Fibroblast of lung (primary cell): ENCODE results near the gene YAF2. TPM values are rescaled to one million over a fixed set of nuclear protein-coding genes. Genes with fewer than 3 reads are reported as not detected.

Experiments
- DNase-seq, 2 donors: peaks; one replicate each; pipeline versions ENCODE4 v3.0.0 to v3.0.0-alpha.2; 2010; ENCODE audit warnings: low read depth in 2 of 2
- H2AFZ ChIP-seq: 2 replicates; pipeline ENCODE4 v1.5.1; 2012; ENCODE audit warnings: low read length, control low read depth, inconsistent platforms
- H3K27ac ChIP-seq: 2 replicates; pipeline ENCODE4 v1.5.1; 2011; ENCODE audit warnings: low read length, control low read depth; ENCODE audit not compliant: insufficient read depth
- H3K27me3 ChIP-seq: 2 replicates; pipeline ENCODE4 v1.5.1; 2011; ENCODE audit warnings: mild to moderate bottlenecking, low read length; ENCODE audit not compliant: control insufficient read depth, insufficient read depth
- H3K36me3 ChIP-seq: 2 replicates; pipeline ENCODE4 v1.5.1; 2011; ENCODE audit warnings: low read length; ENCODE audit not compliant: control insufficient read depth, insufficient read depth
- H3K4me1 ChIP-seq: 2 replicates; pipeline ENCODE4 v1.5.1; 2011; ENCODE audit warnings: low read length; ENCODE audit not compliant: control insufficient read depth, insufficient read depth; ENCODE audit errors: extremely low read depth
- H3K4me2 ChIP-seq: 2 replicates; pipeline ENCODE4 v1.5.1; 2011; ENCODE audit warnings: low read length, control low read depth; ENCODE audit not compliant: insufficient read depth; ENCODE audit errors: extremely low read depth
- H3K4me3 ChIP-seq, 4 experiments: fragments of 200-600 bp in 1 of 4; sonication (generic) in 1 of 4; replicated peaks in 1 of 4; 2 replicates each; pipeline ENCODE4 v1.5.1; 2011 to 2016; ENCODE audit warnings: low read length in 4 of 4, low read depth in 3 of 4, mild to moderate bottlenecking in 3 of 4, control low read depth in 2 of 4, inconsistent platforms in 1 of 4, mixed read lengths in 1 of 4; ENCODE audit not compliant: insufficient read depth in 1 of 4; ENCODE audit errors: control extremely low read depth in 1 of 4
- H3K79me2 ChIP-seq: 2 replicates; pipeline ENCODE4 v1.5.1; 2012; ENCODE audit warnings: mild to moderate bottlenecking, low read length, inconsistent platforms; ENCODE audit not compliant: control insufficient read depth, insufficient read depth
- H3K9ac ChIP-seq: 2 replicates; pipeline ENCODE4 v1.5.1; 2011; ENCODE audit warnings: mild to moderate bottlenecking, low read length, control low read depth; ENCODE audit not compliant: insufficient read depth
- H3K9me3 ChIP-seq: 2 replicates; pipeline ENCODE4 v1.5.1; 2012; ENCODE audit warnings: low read depth, low read length; ENCODE audit not compliant: control insufficient read depth, insufficient read depth
- H4K20me1 ChIP-seq: 2 replicates; pipeline ENCODE4 v1.5.1; 2011; ENCODE audit warnings: low read length; ENCODE audit not compliant: control insufficient read depth, insufficient read depth; ENCODE audit errors: extremely low read depth
- CTCF ChIP-seq, 2 donors: IDR thresholded peaks in 1 of 2; conservative IDR thresholded peaks in 1 of 2; 1 replicate in 1 of 2; 2 replicates in 1 of 2; pipeline ENCODE4 v1.5.1; 2011 to 2012; ENCODE audit warnings: low read length in 2 of 2, control low read depth in 1 of 2, inconsistent platforms in 1 of 2, low read depth in 1 of 2, mild to moderate bottlenecking in 1 of 2
- EZH2 ChIP-seq: IDR thresholded peaks from 2 replicates; pipeline ENCODE4 v1.5.1; 2012; ENCODE audit warnings: low read length, control low read depth, mild to moderate bottlenecking; ENCODE audit errors: missing control alignments
- polyA plus RNA-seq, 2 donors: library from polyadenylated mRNA; depleted of rRNA in 1 of 2; stranded (reverse) in 1 of 2; unstranded in 1 of 2; fragments of >200 nt; gene quantifications; 2 replicates each; pipeline ENCODE4 v1.2.1, GENCODE V29; 2011 to 2012; ENCODE audit warnings: missing spikeins in 1 of 2
- total RNA-seq: library from RNA; depleted of rRNA; stranded (reverse); fragments of >200 nt; gene quantifications from 2 replicates; pipeline ENCODE4 v1.2.1, GENCODE V29; 2014

YAF2 gene
- total and polyA plus RNA-seq, 2 donors (not counting 1 experiment from before 2014, with no cell fraction given) = 18.0 to 25.2 TPM

DNA sequence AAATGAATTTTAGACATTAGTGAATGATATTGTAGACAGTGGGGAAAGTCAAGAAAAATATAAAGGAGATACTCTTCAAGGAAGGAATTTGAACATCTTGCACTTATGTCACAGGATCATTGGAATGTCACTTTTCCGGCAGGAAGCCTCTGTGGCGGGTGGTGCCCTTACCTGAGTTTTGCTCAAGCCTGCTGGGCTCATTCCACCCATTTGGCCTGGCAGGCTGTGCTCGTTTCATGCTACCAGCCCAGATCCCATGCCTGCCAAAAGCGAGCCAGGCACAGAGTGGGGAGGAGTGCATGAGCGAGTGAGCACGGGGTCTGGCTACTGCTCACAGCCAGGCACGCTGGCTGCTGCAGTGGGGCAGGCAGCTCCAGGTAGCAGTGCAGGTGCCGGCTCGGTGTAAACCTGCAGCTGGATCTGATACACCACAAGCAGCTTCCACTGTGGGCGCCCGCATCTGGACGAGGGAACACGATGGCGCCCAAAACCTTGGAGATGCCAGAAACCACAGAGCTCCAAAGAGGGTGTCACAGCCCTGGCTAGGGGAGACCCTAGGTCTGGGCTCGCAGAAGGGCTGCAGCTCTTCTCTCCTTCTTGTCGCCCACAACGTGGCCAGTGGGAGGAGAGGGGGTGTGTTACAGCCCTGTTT lies 28.7 kb upstream of the YAF2 start:
- TF ChIP-seq CTCF (conservative IDR thresholded peaks at IDR 0.05 in 1 of 2, IDR thresholded peaks at IDR 0.05 in 1 of 2; ENCODE audit: low read depth in 1 of 2, low read length in 2 of 2) (no peak), EZH2 (no peak)

DNA sequence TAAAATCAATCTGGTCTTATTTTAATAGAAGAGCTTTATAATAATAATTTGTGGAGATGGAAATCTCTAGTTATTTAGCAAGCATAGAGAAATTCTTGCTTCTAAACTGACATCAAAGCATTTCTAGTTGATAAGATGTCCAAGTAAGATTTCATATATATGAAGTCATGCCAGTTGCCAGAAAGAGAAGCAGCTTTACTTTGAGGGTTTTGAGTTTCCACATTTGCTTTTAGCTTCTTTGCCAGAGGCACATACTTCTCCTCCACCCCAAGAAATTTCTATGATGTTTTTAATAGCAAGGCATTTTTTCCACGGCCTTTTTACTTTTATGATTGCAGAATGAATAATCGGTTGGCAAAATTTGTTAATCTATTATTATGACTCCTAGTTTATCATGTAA lies 24.2 kb upstream of the YAF2 start:
- H3K79me2 ChIP-seq = no peaks in the 10 kb centered on the region
- H3K4me3 ChIP-seq = no peak overlapping the region
- H3K27me3 ChIP-seq = no peaks in the 10 kb centered on the region
- H3K9me3 ChIP-seq = no peaks in the 10 kb centered on the region
- no peak overlapping the region for H3K9ac ChIP-seq
- no peak overlapping the region for H3K27ac ChIP-seq
- no peaks in the 10 kb centered on the region for H3K36me3 ChIP-seq
- no peak overlapping the region for H3K4me2 ChIP-seq
- DNase-seq = no peak
- TF ChIP-seq CTCF (conservative IDR thresholded peaks at IDR 0.05 in 1 of 2, IDR thresholded peaks at IDR 0.05 in 1 of 2; ENCODE audit: low read depth in 1 of 2, low read length in 2 of 2) (no peak), EZH2 (no peak)
- no peaks in the 10 kb centered on the region for H4K20me1 ChIP-seq
- H3K4me1 ChIP-seq = no peaks in the 10 kb centered on the region
- H2AFZ ChIP-seq = no peak overlapping the region

More for the DNA sequence above, 28.7 kb upstream of the YAF2 start:
- H3K79me2 ChIP-seq = no peaks in the 10 kb centered on the region
- no peak overlapping the region for H2AFZ ChIP-seq
- H3K27ac ChIP-seq = no peak overlapping the region
- no peak overlapping the region for H3K9ac ChIP-seq
- no peak overlapping the region for H3K4me2 ChIP-seq
- H3K27me3 ChIP-seq = no peaks in the 10 kb centered on the region
- no peak for DNase-seq
- no peak overlapping the region for H3K4me3 ChIP-seq
- H3K36me3 ChIP-seq = no peaks in the 10 kb centered on the region
- no peaks in the 10 kb centered on the region for H4K20me1 ChIP-seq
- no peaks in the 10 kb centered on the region for H3K4me1 ChIP-seq
- H3K9me3 ChIP-seq = no peaks in the 10 kb centered on the region

GRCh38 chr12:42261708-42262107 lies 23.7 kb upstream of the YAF2 start:
- H3K4me2 ChIP-seq = no peak overlapping the region
- H3K9me3 ChIP-seq = no peaks in the 10 kb centered on the region
- H3K4me3 ChIP-seq = no peak overlapping the region
- no peaks in the 10 kb centered on the region for H3K36me3 ChIP-seq
- no peak for DNase-seq
- H2AFZ ChIP-seq = no peak overlapping the region
- TF ChIP-seq EZH2 = no peak
- no peak for TF ChIP-seq CTCF (conservative IDR thresholded peaks at IDR 0.05 in 1 of 2, IDR thresholded peaks at IDR 0.05 in 1 of 2; ENCODE audit: low read depth in 1 of 2, low read length in 2 of 2)
- no peaks in the 10 kb centered on the region for H3K79me2 ChIP-seq
- no peak overlapping the region for H3K27ac ChIP-seq
- H4K20me1 ChIP-seq = no peaks in the 10 kb centered on the region
- H3K9ac ChIP-seq = no peak overlapping the region
- H3K4me1 ChIP-seq = no peaks in the 10 kb centered on the region
- H3K27me3 ChIP-seq = no peaks in the 10 kb centered on the region
